Stimulated activated CD4-positive, alpha-beta T cell treated with anti-CD3 and anti-CD28 coated beads, Interleukin-4, amount 100 ng/mL, for 1 hour (primary cell): Measurements from ENCODE around the gene RGS19.

Experiments
- DNase-seq: peaks from one replicate; pipeline ENCODE4 v3.0.0-alpha.2; 2020

RGS19 gene

DNA sequence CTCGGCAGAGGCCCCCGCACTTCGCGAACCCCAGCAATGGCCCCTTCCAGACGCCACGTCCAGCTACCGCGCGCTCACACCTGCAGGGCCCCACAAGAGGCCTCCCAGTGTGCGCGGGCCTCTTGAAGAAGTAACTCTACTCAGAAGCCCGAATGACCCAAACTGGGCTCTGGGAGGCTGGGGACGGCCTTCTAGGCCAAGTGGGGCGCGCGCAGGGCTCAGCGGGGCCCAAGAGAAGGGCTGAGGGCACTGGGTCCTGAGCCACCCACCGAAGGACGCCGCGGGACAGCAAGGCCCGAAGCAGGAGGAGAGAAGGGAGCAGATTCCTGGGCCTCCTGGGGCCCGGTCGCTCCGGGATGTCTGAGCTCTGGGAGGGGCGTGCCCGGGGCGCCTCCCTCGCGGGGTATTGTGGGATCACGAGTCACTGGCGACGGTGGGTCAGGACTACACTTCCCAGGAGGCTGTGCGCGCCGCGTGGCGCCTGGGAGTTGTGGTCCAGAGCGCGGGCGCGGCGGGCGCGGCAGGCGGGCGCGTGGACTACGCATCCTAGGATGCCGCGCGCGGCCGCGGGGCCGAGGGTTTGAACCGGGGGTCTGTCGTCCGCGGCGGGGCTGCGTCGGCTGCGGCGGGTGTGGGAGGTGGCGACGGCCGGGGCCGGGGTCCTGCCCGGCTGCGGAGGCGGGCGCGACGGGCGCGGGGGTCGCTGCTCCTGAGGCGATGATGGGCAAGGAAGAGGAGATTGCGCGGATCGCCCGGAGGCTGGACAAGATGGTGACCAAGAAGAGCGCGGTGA, 16.5 kb downstream of the RGS19 start, which contains the start of gene TCEA2:
TCEA2 (plus strand) TSS at position 603 of the 793 bp plus-strand sequence; CDS start at position 718, 115 bp downstream.
- DNase-seq: peak; percentile 96

DNA sequence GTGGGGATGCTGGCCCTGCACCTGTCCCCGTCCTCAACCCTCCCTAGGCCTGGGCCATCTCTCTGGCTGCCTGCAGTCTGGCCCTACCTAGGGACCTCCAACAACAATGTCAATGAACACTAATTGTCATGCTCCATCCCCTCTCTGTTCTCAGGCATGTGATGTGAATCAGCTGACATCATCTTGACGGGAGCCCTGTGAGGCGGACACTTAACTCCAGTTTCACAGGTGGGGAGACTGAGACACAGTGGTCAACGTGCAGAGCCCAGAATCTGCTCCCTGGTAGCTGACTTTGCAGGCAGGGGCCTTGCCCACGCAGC, 17.1 kb downstream of the RGS19 start:
- DNase-seq: no peak

DNA sequence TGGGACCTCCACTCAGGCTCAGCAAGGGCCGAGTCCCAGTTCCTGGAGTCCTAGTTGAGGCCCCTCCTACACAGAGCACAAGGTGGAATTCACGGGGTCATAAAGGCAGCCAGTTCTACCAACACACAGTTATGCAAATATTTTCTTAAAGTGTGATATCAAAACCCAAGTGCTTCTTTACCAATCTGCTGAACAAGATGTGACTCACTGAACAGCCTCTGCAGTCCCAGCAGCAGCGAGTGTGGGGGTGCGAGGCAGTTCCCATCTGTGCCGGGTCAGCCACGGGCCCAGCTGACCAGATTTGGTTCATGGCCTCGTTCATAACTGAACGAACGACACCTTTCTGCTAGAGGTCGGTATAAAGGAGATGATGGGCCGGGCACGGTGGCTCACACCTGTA, 20.8 kb downstream of the RGS19 start:
- DNase-seq: no peak

DNA sequence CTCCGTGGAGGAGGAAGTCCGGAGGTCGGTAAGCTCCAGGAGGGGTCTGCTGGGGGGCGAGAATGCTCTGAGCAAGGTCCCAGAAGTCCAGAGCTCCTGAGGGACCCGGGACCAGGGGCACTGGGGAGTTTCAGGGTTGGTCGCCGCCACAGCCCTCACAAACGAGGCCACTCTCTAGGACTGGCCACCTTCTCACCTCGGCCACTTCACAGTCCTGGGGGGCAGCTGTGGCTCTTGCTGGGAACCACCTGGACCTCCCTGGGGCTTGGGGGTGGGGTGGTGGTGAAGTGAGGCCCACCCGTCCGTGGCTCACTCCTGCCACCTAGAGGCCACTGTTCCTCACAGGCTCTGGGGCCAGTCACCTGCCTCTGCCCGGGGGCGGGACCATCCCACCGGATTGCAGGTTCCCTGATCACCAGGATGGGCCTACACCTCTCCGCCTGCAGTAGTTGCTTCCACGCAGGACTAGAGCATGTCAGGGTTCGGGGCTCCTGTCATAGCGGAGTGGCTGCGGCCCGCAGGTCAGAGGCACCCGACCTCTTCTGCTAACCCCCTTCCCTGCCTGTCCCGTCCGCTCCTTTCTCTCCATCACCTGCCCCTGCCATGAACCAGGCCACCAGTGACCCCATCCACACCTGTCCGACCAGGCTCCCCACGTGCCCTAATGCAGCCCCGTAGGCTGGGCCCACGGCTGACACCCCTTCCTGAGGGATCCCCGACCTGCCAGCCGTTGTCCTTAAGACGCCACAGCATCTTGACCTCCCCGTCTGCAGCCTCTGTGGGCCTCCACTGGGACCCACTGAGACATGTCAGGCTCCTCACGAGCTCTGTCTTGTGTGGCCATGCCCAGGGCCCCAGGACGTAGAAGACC, 21.5 kb downstream of the RGS19 start:
- DNase-seq: peak; percentile 84

DNA sequence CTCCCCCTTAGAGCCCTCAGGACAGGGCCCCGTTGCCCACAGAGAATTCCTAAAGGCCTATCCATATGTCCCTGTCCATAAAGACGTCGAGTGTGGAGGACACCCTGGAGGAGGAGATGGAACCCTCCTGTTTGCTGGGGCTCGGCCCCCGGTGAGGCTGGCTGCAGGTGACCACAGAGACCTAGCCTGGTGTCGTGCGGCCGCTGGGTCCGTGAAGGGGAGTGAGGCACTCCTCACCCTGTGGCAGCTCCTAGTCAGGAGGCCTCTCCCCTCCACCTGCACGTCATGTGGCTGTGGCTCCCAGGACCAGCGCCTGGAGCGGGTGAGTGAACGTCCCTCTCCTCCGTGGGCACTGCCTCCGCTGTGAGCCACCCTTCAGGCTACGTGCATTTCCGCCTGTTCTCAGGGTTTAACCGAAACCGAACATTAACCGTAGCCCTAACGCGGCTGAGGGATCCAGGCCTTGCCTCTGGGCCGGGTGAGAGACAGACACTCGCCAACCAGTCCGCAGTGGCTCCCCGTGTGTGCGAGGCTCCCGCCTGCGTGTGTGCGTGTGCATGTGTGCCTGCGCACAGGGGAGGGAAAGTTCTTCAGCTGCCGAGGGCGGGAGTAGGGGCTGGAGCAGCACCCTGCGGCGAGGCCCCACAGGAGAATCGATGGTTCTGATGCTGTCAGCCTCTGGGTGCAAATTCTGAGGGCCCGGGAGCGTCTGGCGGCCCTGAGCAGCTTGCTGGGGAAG, 22.3 kb downstream of the RGS19 start:
- no peak for DNase-seq

DNA sequence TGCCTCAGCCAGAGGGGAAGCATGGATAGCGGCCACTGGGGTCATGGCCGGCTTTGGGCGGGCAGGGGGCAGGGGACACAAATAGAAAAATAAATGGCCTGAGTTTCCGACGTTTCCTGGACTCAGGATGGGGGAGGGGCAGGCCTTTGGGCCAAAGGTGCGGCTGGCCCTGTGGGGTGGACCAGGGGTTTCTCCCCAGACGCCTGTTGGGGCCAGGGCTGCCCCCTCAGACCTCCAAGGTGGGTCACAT, 22.8 kb downstream of the RGS19 start:
- DNase-seq: no peak

DNA sequence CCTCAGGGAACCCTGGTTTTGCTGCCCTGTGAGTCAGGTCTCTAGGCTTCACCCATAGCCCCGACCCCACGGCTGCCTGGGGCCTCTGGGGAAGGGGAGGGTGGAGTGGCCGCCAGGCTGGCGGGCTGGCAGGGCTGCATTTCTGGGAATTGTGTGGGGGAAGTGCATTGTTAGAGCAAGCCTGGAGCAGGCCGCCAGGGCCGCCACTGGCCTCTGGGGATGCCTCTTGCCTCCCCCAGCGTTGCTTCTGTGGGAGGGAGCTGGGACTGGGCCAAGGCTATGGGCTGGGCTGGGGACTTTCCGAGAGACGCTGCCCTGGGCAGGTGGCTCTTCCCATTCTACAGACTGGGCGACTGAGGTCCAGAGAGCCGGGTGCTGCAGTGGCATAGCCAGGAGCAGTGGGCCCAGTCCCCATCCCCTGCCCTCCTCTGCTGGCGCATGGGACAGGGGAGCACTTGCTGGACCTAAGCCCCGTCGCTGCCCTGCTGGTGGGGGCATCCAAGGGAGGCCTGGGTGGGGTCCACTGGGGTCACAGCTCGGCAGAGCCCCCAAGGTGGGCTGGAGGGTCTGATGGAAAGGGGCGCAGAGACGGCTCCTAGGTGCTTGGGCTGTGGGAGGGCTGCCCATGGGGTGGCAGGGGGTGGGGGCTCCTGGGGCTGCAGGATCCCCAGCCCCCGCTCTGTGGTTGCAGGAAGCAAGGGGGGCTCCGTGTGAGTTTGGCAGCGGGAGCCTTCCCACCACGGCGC, 23.3 kb downstream of the RGS19 start:
- no peak for DNase-seq

DNA sequence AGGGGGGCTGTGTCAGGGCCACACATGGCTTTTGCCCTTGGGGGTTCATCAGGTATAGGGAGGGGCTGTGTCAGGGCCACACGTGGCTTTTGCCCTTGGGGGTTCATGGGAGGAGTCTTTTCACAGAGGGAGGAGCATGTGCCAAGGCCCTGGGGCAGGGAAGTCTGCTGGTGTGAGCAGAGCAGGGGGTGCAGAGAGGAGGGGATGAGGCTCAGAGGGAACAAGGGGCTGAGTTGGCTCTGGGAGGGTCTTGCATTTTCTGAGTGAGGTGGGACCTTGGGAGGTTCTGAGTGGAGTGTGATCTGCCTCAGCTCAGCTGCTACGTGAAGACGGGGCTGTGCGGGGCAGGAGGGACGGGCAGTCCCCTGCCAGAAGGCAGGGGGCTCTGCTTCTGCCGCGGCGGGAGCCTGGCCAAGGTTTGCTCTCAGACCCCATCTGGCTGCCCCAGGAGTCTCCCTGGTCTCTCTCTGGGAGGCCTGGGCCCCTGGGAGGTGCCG, 23.9 kb downstream of the RGS19 start:
- DNase-seq: no peak

DNA sequence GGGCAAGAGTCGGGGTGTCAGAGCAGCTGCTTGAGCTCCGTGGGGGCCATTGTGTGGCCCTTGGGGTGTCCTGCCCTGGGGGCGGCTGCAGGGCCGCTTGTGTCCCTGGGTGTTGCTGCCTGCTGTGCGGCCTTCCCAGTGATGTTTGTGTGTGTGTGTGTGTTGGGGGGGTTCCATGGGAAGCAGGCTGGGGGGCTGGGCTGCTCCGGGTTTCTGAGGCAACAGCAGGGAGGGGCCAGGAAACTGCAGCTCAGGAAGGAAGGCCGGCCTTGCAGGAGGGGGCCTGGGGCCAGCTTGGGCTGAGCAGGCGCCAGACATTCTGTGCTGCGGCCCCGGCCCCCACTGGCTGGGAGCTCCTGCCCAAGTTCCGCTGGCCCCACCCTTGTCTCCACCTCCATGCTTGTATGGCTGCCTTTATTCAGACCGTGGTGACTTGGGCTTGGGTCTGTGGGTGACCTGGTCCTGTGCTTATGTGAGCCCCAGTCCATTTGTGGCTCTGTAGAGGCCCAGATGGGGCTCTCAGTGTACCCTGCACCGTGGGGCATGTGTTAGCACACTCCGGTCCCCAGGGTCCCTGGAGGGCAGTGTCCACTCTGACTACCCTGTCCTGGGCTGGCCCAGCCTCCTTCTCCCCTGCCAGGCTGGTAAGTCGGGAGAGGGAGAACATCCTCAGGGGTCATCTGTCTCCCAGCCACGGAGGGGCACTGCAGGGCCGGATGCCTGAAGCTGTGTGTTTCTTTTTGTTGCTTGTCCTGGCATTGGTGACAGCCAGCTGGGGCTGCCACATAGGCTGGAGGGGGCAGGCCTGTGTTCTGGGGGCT, 25.3 kb downstream of the RGS19 start:
- DNase-seq: no peak

DNA sequence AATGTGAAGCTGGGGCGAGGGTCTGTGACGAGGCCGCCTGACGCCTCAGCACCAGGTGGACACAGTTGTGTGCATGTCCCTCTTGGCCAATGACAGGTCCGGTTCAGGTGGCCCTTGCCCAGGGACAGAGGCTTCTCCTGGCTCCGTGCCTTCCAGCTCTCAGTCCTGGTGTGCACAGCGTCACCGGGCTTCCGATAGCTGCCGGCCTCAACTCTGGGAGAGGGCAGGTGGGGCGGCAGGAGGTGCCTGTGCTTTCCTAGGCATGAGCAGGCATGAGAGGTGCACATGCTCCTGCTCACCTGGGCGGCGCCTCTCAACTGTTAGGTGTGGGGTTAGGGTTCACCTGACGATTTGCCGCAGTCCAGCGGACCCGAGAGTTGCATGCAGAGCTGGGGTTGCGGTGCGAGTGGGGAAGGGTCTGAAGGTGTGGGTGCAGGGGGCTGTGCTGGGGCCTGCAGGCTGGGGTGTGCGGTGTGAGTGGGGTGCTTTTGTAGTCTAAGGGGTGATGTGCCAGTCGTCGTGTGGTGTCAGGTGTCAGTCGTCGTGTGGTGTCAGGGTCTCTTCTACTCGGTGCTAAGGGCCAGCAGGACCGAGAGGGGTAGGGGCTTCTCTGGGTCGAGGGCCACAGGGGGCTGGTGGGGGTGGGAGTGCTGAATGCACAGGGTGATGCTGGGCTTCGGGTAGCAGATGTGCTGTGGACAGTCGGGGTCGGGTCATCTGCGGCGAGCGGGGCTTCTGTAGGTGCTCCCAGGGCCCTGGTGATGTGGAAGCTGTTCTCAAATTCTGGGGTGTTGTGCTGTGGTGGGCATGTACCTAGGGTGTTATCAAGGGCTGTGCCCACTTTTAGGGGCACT, 26.1 kb downstream of the RGS19 start:
- no peak for DNase-seq

DNA sequence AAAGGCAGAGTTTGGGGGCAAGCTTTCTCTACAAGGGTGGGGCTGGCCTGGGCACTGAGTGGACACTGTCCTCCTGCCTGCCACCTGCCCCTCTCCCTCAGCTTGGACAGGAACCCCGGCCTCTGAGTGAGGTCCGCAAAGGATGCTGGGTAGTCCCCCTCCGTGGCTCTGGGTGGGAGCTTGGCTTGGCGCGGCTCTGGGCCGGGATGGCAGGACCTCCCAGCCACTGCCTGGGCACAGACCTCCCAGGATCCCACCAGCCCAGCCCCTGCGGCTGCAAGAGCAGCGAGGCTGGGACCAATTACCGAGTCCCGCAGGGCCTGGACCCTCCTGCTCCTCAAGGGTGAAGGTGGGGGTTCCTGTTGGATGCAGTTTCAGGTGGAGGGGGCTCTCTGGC, 27.0 kb downstream of the RGS19 start:
- no peak for DNase-seq

DNA sequence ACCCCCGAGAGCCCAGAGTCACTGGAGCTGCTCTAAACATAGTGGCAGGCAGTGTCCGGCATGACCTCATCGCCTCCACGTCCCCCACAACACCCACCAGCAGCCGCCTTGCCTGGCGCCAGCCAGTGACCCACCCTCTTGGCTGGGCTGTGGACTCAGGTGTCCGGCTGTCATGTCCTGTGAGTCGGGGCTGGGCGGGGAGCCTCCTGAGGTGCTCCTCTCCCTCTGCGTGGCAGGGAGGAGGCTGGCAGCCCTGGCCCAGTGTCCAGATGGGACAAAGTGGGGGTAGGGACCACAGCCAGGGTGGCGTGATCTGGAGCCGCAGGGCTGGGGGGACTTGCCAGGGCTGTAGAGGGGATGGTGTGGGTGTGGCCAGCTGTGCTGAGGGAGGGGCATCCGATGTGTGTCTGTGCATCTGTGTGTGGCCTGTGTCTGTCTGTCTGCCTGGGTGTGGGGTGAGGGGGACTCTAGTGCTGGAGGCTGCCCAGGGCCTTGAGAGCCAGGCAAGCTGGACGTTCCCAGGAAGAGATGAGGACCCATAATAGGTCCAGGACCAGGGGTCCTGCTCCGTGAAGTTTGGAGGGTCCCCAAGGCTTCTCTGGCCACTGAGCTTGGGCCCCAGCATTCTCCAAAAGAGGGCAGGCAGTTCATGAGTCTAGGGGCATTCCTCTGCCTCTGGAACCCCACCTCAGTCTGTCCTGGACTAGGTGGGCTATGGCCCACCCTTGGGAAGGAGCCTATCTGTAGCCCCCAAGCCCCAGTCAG, 27.6 kb downstream of the RGS19 start:
- no peak for DNase-seq

DNA sequence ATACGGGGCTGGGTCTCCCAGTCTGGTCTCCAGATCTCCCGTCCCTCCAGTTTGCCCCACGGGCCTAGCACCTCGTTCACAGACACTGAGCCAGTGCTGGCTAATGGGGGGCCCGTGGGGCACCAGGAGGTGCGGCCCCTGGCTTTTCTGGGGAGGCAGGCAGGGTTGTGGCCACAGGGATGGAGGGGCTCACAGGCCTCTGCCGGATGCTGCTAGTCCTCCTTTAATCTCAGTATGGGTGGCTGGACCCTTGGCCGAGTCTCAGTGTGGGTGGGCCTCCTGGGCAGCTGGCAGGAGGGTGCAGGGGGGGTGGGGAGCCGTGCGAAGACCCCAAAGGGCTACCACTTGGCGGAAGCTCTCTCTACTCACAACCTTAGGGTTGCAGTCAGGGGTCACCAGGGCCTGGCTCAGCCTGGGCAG, 28.3 kb downstream of the RGS19 start:
- DNase-seq: no peak

DNA sequence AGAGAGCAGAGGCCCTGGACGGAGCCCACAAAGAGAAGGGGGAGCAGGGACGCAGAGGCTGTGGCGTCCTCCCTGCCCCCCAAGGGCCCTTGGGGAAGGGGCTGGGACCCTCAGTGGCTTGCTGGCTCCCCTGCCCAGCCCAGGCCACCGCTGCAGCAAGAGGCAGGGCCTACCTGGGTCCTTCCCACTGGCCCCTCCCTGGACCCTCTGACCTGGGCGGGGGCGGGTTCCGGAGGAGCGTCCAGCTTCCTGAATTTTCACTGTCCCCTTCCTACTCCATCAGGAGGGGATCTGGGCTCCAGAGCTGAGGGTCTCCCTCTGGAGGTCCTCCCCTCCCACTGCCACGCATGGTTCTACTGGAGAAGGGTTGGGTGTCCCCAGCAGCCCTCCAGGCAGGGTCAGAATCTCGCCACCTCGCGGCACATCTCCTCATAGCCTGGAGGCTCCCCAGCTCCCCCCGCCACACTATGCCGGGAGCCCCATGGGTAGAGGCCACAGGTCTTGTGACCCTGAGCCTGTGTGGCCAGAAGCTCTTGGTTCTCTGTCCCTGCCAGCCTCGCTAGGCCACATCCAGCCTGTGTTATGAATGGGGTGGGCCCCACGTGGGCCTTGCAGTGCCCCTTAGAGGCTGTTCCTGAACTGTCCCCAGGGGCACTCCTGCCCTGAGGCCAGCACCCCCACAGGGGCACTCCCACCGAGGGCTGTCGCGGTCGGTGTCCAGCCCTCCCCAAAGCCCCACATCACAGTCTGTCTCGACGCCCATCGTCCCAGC, 28.9 kb downstream of the RGS19 start:
- DNase-seq: no peak

DNA sequence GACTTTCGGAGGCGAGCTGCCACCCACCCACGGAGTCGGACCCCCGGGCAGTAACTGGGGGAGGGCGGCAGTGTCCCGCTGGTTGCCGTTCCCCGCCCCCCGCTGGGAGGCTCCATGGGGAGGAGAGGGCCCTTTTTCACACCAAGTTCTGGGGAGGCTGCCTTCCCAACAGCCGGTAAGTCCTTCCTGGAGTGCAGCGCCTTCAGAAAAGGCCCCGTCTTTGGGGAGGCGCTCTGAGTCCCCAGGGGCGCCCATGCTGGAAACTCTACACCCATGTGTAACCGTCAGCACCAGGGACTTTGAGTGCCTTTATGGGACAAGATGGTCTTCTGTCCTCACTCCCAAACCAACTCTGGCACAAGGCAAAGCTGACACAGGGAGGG, 29.4 kb downstream of the RGS19 start:
- no peak for DNase-seq

DNA sequence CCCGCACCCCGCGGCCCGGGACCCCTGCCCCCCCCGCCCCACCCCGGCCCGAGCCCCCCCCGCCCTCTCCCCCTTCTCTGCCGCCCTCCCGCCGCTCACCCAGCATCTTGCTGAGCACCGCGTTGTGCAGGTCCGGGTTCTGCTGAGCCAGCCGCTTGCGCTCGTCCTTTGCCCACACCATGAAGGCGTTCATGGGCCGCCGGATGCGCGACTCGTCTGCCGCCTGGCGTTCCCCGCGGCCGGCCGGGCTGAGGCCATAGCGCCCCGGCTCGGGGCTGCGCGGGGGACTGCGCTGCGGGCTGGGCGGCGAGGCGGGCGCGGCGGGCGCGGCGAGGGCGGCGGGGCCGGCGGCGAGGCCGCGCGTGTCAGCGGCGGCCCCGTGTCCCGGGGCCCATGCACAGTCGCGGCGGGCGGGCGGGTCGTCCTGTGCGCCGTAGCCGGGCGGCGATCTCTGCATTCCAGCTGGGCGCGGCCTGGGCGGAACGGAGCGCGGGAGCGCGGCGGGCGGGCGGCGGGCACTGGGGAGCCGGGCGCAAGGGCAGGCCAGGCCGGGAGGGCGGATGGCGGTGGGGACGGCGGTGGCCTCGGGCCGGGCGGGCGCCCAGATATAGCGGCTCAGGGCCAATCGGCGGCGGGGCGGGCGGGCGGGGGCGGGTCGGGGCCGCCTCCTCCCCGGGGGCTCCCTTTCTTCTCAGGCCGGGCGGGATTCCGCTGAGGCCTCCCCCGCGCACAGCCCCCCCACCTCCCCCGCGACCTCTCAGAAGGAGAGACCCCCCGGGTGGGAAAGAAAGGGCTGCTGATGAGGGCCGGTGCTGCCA, 30.0 kb downstream of the RGS19 start, which contains the start of gene SOX18:
SOX18 (minus strand) TSS at position 580 of the 818 bp plus-strand sequence; CDS start at position 457, 123 bp downstream.
- peak; percentile 34 for DNase-seq

DNA sequence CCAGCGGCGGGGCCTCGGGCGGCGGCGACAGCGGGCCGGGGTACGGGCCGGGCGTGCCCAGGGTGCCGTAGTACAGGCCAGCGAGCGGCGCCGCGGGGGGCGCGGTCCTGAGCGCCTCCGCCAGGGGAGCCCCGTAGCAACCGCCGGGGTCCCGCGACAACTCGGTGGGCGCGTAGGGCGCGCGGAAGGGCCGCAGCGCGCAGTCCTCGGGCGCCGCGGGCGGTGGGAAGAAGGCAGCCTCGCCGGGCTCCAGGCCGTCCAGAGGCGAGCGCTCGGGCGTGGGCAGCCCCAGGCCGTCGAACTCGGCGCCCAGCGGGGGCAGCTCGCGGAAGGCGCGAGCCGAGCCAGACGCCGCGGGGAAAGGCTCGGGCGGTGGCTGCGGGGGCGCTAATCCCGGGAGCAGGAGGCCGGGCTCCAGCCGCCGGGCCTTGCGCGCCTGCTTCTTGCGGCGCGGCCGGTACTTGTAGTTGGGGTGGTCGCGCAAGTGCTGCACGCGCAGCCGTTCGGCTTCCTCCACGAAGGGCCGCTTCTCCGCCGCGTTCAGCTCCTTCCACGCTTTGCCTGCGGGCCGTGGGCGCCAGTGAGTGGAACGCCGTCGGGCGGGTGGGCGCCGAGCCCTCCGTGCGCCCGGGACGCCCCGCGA, 30.8 kb downstream of the RGS19 start:
- DNase-seq: no peak

DNA sequence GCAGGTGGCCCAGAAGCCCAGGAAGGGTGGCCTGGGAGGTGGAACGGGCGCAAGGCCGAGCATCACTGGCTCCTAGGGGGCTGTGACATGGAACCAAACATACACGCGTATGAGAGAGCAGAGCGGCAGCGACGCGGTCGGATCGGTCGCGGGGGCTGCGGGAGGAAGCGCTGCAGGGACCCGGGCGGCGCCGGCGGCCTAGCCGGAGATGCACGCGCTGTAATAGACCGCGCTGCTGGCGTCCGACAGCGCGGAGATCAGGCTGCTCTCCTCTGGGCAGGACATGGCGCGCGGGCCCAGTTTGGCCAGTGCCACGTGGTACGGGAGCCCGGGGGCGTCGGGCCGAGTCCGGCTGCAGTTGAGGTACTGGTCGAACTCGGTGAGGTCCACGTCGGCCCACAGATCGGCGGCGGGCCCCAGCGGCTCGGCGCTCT, 31.3 kb downstream of the RGS19 start:
- no peak for DNase-seq
